ENCODE measurements around the gene SOX30. TPM values are rescaled to one million over a fixed set of nuclear protein-coding genes. Genes with fewer than 3 reads are reported as not detected.

Gene SOX30
- total RNA-seq, 2 donors from 2014 or later: 0.48 TPM; not detected in 1

- H3K36me3 Mint-ChIP-seq (ENCODE audit: low read depth): no peaks in the 10 kb centered on the region
- WGBS, 2 experiments (ENCODE audit: insufficient coverage in 1 of 2, insufficient read length in 1 of 2): 92 to 100% methylated on average over 2 to 5 of the region's 5 CpGs
- peaks cover 2% of the 10 kb centered on the region for H3K9me3 Mint-ChIP-seq
- peaks cover 7% of the 10 kb centered on the region for H3K4me1 Mint-ChIP-seq
- Histone ChIP-seq H3K4me3 (ENCODE audit: low read length) (no peak overlapping the region), H3K27me3 (ENCODE audit: control insufficient read depth, insufficient read depth, low read length, poor library complexity, severe bottlenecking) (no peaks in the 10 kb centered on the region), H3K9ac (ENCODE audit: extremely low read depth, low read length, poor library complexity, severe bottlenecking) (no peak overlapping the region), H3K4me1 (ENCODE audit: control insufficient read depth, insufficient read depth, low read length) (peaks cover 9% of the 10 kb centered on the region), H3K9me3 (ENCODE audit: control insufficient read depth, low read length) (peaks cover 13% of the 10 kb centered on the region), H3K36me3 (ENCODE audit: control insufficient read depth, insufficient read depth, low read length) (no peaks in the 10 kb centered on the region), H3K27ac (ENCODE audit: low read depth, low read length) (no peak overlapping the region)
- H3K27ac Mint-ChIP-seq: no peak overlapping the region
- no peak for DNase-seq
- no peak for TF ChIP-seq CTCF (conservative IDR thresholded peaks at IDR 0.05)
- H3K4me3 Mint-ChIP-seq: no peak overlapping the region
- H3K27me3 Mint-ChIP-seq (ENCODE audit: insufficient read depth): no peaks in the 10 kb centered on the region
Measured at GRCh38 chr5:157596487-157596886, 55.8 kb downstream of the SOX30 start.

GRCh38 chr5:157594675-157595459, 57.4 kb downstream of the SOX30 start:
- WGBS, 2 experiments (ENCODE audit: insufficient coverage in 1 of 2, insufficient read length in 1 of 2): 84 to 100% methylated on average over 1 to 2 of the region's 2 CpGs
- H3K4me1 ChIP-seq (ENCODE audit: control insufficient read depth, insufficient read depth, low read length): peaks cover 9% of the 10 kb centered on the region

GRCh38 chr5:157594257-157594656, 58.0 kb downstream of the SOX30 start:
- Mint-ChIP-seq H3K4me3 (no peak overlapping the region), H3K9me3 (peaks cover 2% of the 10 kb centered on the region), H3K36me3 (ENCODE audit: low read depth) (no peaks in the 10 kb centered on the region), H3K4me1 (peaks cover 7% of the 10 kb centered on the region), H3K27me3 (ENCODE audit: insufficient read depth) (peaks cover 2% of the 10 kb centered on the region), H3K27ac (no peak overlapping the region)
- peaks cover 11% of the 10 kb centered on the region for H3K27me3 ChIP-seq (ENCODE audit: control insufficient read depth, insufficient read depth, low read length, poor library complexity, severe bottlenecking)
- peaks cover 9% of the 10 kb centered on the region for H3K4me1 ChIP-seq (ENCODE audit: control insufficient read depth, insufficient read depth, low read length)
- H3K27ac ChIP-seq (ENCODE audit: low read depth, low read length): no peak overlapping the region
- H3K36me3 ChIP-seq (ENCODE audit: control insufficient read depth, insufficient read depth, low read length): no peaks in the 10 kb centered on the region
- peaks cover 15% of the 10 kb centered on the region for H3K9me3 ChIP-seq (ENCODE audit: control insufficient read depth, low read length)
- no peak overlapping the region for H3K4me3 ChIP-seq (ENCODE audit: low read length)
- TF ChIP-seq CTCF (conservative IDR thresholded peaks at IDR 0.05): no peak
- no peak overlapping the region for H3K9ac ChIP-seq (ENCODE audit: extremely low read depth, low read length, poor library complexity, severe bottlenecking)
- no peak for DNase-seq

More at GRCh38 chr5:157594675-157595459, 57.4 kb downstream of the SOX30 start:
- no peak for DNase-seq
- Mint-ChIP-seq H3K4me1 (peaks cover 7% of the 10 kb centered on the region), H3K27ac (no peak overlapping the region), H3K27me3 (ENCODE audit: insufficient read depth) (peaks cover 2% of the 10 kb centered on the region), H3K36me3 (ENCODE audit: low read depth) (no peaks in the 10 kb centered on the region), H3K4me3 (no peak overlapping the region), H3K9me3 (peaks cover 2% of the 10 kb centered on the region)
- no peaks in the 10 kb centered on the region for H3K36me3 ChIP-seq (ENCODE audit: control insufficient read depth, insufficient read depth, low read length)
- H3K27ac ChIP-seq (ENCODE audit: low read depth, low read length): no peak overlapping the region
- TF ChIP-seq CTCF (conservative IDR thresholded peaks at IDR 0.05): no peak
- peaks cover 15% of the 10 kb centered on the region for H3K9me3 ChIP-seq (ENCODE audit: control insufficient read depth, low read length)
- no peak overlapping the region for H3K9ac ChIP-seq (ENCODE audit: extremely low read depth, low read length, poor library complexity, severe bottlenecking)
- no peak overlapping the region for H3K4me3 ChIP-seq (ENCODE audit: low read length)
- H3K27me3 ChIP-seq (ENCODE audit: control insufficient read depth, insufficient read depth, low read length, poor library complexity, severe bottlenecking): peaks cover 6% of the 10 kb centered on the region
